CD4-positive, CD25-positive, alpha-beta regulatory T cell (primary cell): ENCODE measurements around the gene KRTAP10-4. TPM values are rescaled to one million over a fixed set of nuclear protein-coding genes. Genes with fewer than 3 reads are reported as not detected.
A peak's percentile ranks its signal among the peaks of the same experiment; 100 is the strongest.
"Not testable (repeated sequence)": the region's sequence is repeated elsewhere in the genome, so short reads cannot be mapped to it uniquely, and the experiment has no call there.

Experiments
- ATAC-seq, 2 donors: fragments of 150-1000 bp; cut with Tn5 transposase; one replicate each; pipeline ENCODE4 v1.10.0; 2021; ENCODE audit warnings: low read depth in 2 of 2, moderate number of reproducible peaks in 2 of 2, moderate library complexity in 1 of 2
- DNase-seq, 3 donors: peaks; one replicate each; pipeline versions ENCODE4 v3.0.0 to v3.0.0-alpha.2; 2012 to 2022; ENCODE audit warnings: mixed read lengths in 1 of 3
- H3K27ac ChIP-seq: one replicate; pipeline ENCODE4 v1.7.0; 2013; ENCODE audit warnings: mild to moderate bottlenecking, low read length; ENCODE audit not compliant: insufficient read depth, poor library complexity, severe bottlenecking
- H3K27me3 ChIP-seq: one replicate; pipeline ENCODE4 v1.7.0; 2013; ENCODE audit warnings: low read length; ENCODE audit not compliant: control insufficient read depth, insufficient read depth
- H3K36me3 ChIP-seq: one replicate; pipeline ENCODE4 v1.7.0; 2013; ENCODE audit warnings: mild to moderate bottlenecking, low read length, moderate library complexity; ENCODE audit not compliant: control insufficient read depth, insufficient read depth
- H3K4me1 ChIP-seq: 2 replicates; pipeline ENCODE4 v1.7.0; 2013; ENCODE audit warnings: mild to moderate bottlenecking, low read length; ENCODE audit not compliant: insufficient read depth, control insufficient read depth, poor library complexity, severe bottlenecking
- H3K4me3 ChIP-seq: one replicate; pipeline ENCODE4 v1.7.0; 2013; ENCODE audit warnings: low read depth, mild to moderate bottlenecking, low read length, moderate library complexity
- H3K9me3 ChIP-seq, 2 experiments: 1 replicate in 1 of 2; 2 replicates in 1 of 2; pipeline ENCODE4 v1.7.0; 2013; ENCODE audit warnings: low read length in 2 of 2, mild to moderate bottlenecking in 1 of 2, moderate library complexity in 1 of 2; ENCODE audit not compliant: control insufficient read depth in 2 of 2
- H3K27ac Mint-ChIP-seq, 3 donors: one replicate each; pipeline ENCODE4 v1.8.0; 2020 to 2022; ENCODE audit warnings: mild to moderate bottlenecking in 3 of 3, mixed read lengths in 3 of 3, moderate library complexity in 2 of 3
- H3K27me3 Mint-ChIP-seq: one replicate; pipeline ENCODE4 v1.8.0; 2022; ENCODE audit warnings: mild to moderate bottlenecking, mixed read lengths
- H3K36me3 Mint-ChIP-seq: one replicate; pipeline ENCODE4 v1.8.0; 2020; ENCODE audit warnings: mixed read lengths
- H3K4me1 Mint-ChIP-seq, 4 donors: one replicate each; pipeline ENCODE4 v1.8.0; 2020 to 2022; ENCODE audit warnings: mixed read lengths in 4 of 4, mild to moderate bottlenecking in 1 of 4
- H3K4me3 Mint-ChIP-seq, 4 donors: one replicate each; pipeline ENCODE4 v1.8.0; 2020 to 2022; ENCODE audit warnings: mild to moderate bottlenecking in 4 of 4, mixed read lengths in 4 of 4, moderate library complexity in 3 of 4
- H3K9me3 Mint-ChIP-seq, 7 donors: one replicate each; pipeline ENCODE4 v1.8.0; 2020 to 2022; ENCODE audit warnings: mixed read lengths in 7 of 7, mild to moderate bottlenecking in 3 of 7, moderate library complexity in 2 of 7
- polyA plus RNA-seq, 4 donors: library from polyadenylated mRNA; unstranded; fragments of 300-500 nt; fragmentation: Illumina TruSeq; gene quantifications; one replicate each; pipeline ENCODE4 v1.2.3, GENCODE V29; 2021
- total RNA-seq: library from RNA; stranded (reverse); gene quantifications from one replicate; pipeline ENCODE4 v1.2.3, GENCODE V29; 2022

The KRTAP10-4 gene
- total and polyA plus RNA-seq, 5 donors from 2014 or later: not detected

GRCh38 chr21:44557491-44558328, 15.8 kb upstream of the KRTAP10-4 start:
- no peak overlapping the region for H3K27ac Mint-ChIP-seq

GRCh38 chr21:44558329-44558675, 15.2 kb upstream of the KRTAP10-4 start:
- H3K27ac ChIP-seq, H3K27me3 Mint-ChIP-seq, H3K4me1 Mint-ChIP-seq, H3K4me3 ChIP-seq, H3K36me3 Mint-ChIP-seq, H3K4me1 ChIP-seq, H3K27ac Mint-ChIP-seq, H3K4me3 Mint-ChIP-seq, H3K36me3 ChIP-seq, DNase-seq, H3K9me3 ChIP-seq, ATAC-seq, H3K27me3 ChIP-seq: not testable (repeated sequence)
- H3K9me3 Mint-ChIP-seq: peaks cover 0 to 30% (median 9%) of the 10 kb centered on the region in 7 donors

More at GRCh38 chr21:44557491-44558328, 15.8 kb upstream of the KRTAP10-4 start:
- no peak overlapping the region for H3K4me3 ChIP-seq
- ATAC-seq (no peak), DNase-seq (no peak)
- Mint-ChIP-seq H3K9me3 (peaks cover 0 to 30% (median 9%) of the 10 kb centered on the region in 7 donors), H3K4me1 (no peaks in the 10 kb centered on the region), H3K36me3 (peaks cover 6% of the 10 kb centered on the region), H3K4me3 (no peak overlapping the region), H3K27me3 (no peaks in the 10 kb centered on the region)
- H3K27me3 ChIP-seq: no peaks in the 10 kb centered on the region
- H3K9me3 ChIP-seq: peaks cover 4 to 5% of the 10 kb centered on the region in 2 experiments
- no peaks in the 10 kb centered on the region for H3K4me1 ChIP-seq
- H3K36me3 ChIP-seq: no peaks in the 10 kb centered on the region
- H3K27ac ChIP-seq: no peak overlapping the region

- no peaks in the 10 kb centered on the region for H3K27me3 Mint-ChIP-seq
- peaks cover 6% of the 10 kb centered on the region for H3K36me3 Mint-ChIP-seq
- H3K4me1 Mint-ChIP-seq: no peaks in the 10 kb centered on the region
- no peaks in the 10 kb centered on the region for H3K27me3 ChIP-seq
- H3K9me3 Mint-ChIP-seq: peaks cover 0 to 30% (median 9%) of the 10 kb centered on the region in 7 donors
- DNase-seq (no peak), ATAC-seq (no peak)
- no peak within 1 kb of the TSS for H3K27ac ChIP-seq
- H3K4me1 ChIP-seq: no peaks in the 10 kb centered on the region
- H3K27ac Mint-ChIP-seq: peak within 1 kb of the TSS in 1 of 3 donors; percentile 72
- H3K4me3 Mint-ChIP-seq: no peak within 1 kb of the TSS
- H3K9me3 ChIP-seq: peaks cover 5% of the 10 kb centered on the region in 2 experiments
- no peaks in the 10 kb centered on the region for H3K36me3 ChIP-seq
- H3K4me3 ChIP-seq: no peak within 1 kb of the TSS
Measured at GRCh38 chr21:44558695-44559094, 14.8 kb upstream of the KRTAP10-4 start, which contains the start of gene KRTAP10-3. TSS of gene KRTAP10-3 (minus strand) at chr21:44558795. CDS start at chr21:44558715, 80 bp downstream.

GRCh38 chr21:44564099-44564498, 9.4 kb upstream of the KRTAP10-4 start:
- H3K4me3 ChIP-seq: no peak overlapping the region
- Mint-ChIP-seq H3K4me1 (peaks cover 11 to 16% (median 13%) of the 10 kb centered on the region in 4 donors), H3K27me3 (no peaks in the 10 kb centered on the region), H3K9me3 (peaks cover 0 to 26% (median 9%) of the 10 kb centered on the region in 7 donors), H3K4me3 (no peak overlapping the region), H3K36me3 (peaks cover 6% of the 10 kb centered on the region), H3K27ac (no peak overlapping the region)
- ATAC-seq (no peak), DNase-seq (no peak)
- peaks cover 12% of the 10 kb centered on the region for H3K4me1 ChIP-seq
- H3K27me3 ChIP-seq: no peaks in the 10 kb centered on the region
- peak overlapping the region; percentile 72 for H3K27ac ChIP-seq
- no peaks in the 10 kb centered on the region for H3K36me3 ChIP-seq
- peaks cover 5% of the 10 kb centered on the region in 2 experiments for H3K9me3 ChIP-seq

- Histone ChIP-seq H3K36me3 (no peaks in the 10 kb centered on the region), H3K9me3 (peaks cover 2 to 5% of the 10 kb centered on the region in 2 experiments), H3K27ac (peak overlapping the region; percentile 72), H3K4me1 (peaks cover 12% of the 10 kb centered on the region), H3K4me3 (peak overlapping the region; percentile 38), H3K27me3 (no peaks in the 10 kb centered on the region)
- Mint-ChIP-seq H3K4me3 (peak overlapping the region; percentile 4 to 74 (median 14)), H3K27ac (peak overlapping the region; percentile 1 to 84 (median 51)), H3K27me3 (no peaks in the 10 kb centered on the region), H3K36me3 (peaks cover 6% of the 10 kb centered on the region), H3K9me3 (peaks cover 0 to 24% (median 9%) of the 10 kb centered on the region in 7 donors), H3K4me1 (peaks cover 11 to 17% (median 14%) of the 10 kb centered on the region in 4 donors)
- peak in 2 of 3 donors; percentile 19 to 26 for DNase-seq
- no peak for ATAC-seq
Measured at GRCh38 chr21:44564886-44565598, 8.5 kb upstream of the KRTAP10-4 start.

GRCh38 chr21:44566403-44566802, 7.1 kb upstream of the KRTAP10-4 start:
- Histone ChIP-seq H3K4me1 (peaks cover 12% of the 10 kb centered on the region), H3K27ac (no peak overlapping the region), H3K9me3 (peaks cover 2 to 5% of the 10 kb centered on the region in 2 experiments), H3K36me3 (no peaks in the 10 kb centered on the region), H3K27me3 (no peaks in the 10 kb centered on the region), H3K4me3 (no peak overlapping the region)
- Mint-ChIP-seq H3K27me3 (peaks cover 2% of the 10 kb centered on the region), H3K4me3 (no peak overlapping the region), H3K36me3 (no peaks in the 10 kb centered on the region), H3K27ac (no peak overlapping the region), H3K4me1 (peaks cover 11 to 17% (median 14%) of the 10 kb centered on the region in 4 donors), H3K9me3 (peaks cover 0 to 12% (median 7%) of the 10 kb centered on the region in 7 donors)
- no peak for DNase-seq
- no peak for ATAC-seq

- no peak overlapping the region for H3K4me3 ChIP-seq
- H3K36me3 Mint-ChIP-seq: no peaks in the 10 kb centered on the region
- no peaks in the 10 kb centered on the region for H3K27me3 ChIP-seq
- H3K9me3 Mint-ChIP-seq: peaks cover 0 to 7% (median 2%) of the 10 kb centered on the region in 7 donors
- peaks cover 0 to 1% of the 10 kb centered on the region in 2 experiments for H3K9me3 ChIP-seq
- H3K27ac ChIP-seq: no peak overlapping the region
- H3K27me3 Mint-ChIP-seq: peaks cover 5% of the 10 kb centered on the region
- ATAC-seq: no peak
- peaks cover 12% of the 10 kb centered on the region for H3K4me1 ChIP-seq
- H3K27ac Mint-ChIP-seq: no peak overlapping the region
- peaks cover 11 to 17% (median 14%) of the 10 kb centered on the region in 4 donors for H3K4me1 Mint-ChIP-seq
- no peaks in the 10 kb centered on the region for H3K36me3 ChIP-seq
- no peak for DNase-seq
- H3K4me3 Mint-ChIP-seq: no peak overlapping the region
Measured at GRCh38 chr21:44567481-44568171, 5.9 kb upstream of the KRTAP10-4 start.
